PFSK-1 (cell line): ENCODE results near the gene PAQR8.

Experiments used
- FOXP2 ChIP-seq: optimal IDR thresholded peaks from 2 replicates; pipeline ENCODE3; 2011; ENCODE audit warnings: borderline replicate concordance, control low read depth, inconsistent platforms; ENCODE audit not compliant: insufficient read depth; ENCODE audit errors: extremely low read length, extremely low read depth
- POLR2AphosphoS5 ChIP-seq: IDR thresholded peaks from 2 replicates; pipeline ENCODE4 v1.6.1; 2012; ENCODE audit warnings: low read depth, mild to moderate bottlenecking, control low read depth, low read length, moderate library complexity
- REST ChIP-seq, 2 experiments: IDR thresholded peaks; 2 replicates each; pipeline versions ENCODE4 v1.6.1 to v1.8.0; 2011 to 2012; ENCODE audit warnings: low read depth in 2 of 2, low read length in 2 of 2, control low read depth in 1 of 2, inconsistent platforms in 1 of 2, mild to moderate bottlenecking in 1 of 2, moderate library complexity in 1 of 2; ENCODE audit not compliant: insufficient read depth in 1 of 2
- SIN3A ChIP-seq: IDR thresholded peaks from 2 replicates; pipeline ENCODE4 v1.6.1; 2012; ENCODE audit warnings: mild to moderate bottlenecking, low read length, moderate library complexity, borderline replicate concordance; ENCODE audit not compliant: insufficient read depth
- TAF1 ChIP-seq: IDR thresholded peaks from 2 replicates; pipeline ENCODE4 v1.6.1; 2012; ENCODE audit warnings: low read length, control low read depth, borderline replicate concordance; ENCODE audit not compliant: insufficient read depth

Gene PAQR8

GRCh38 chr6:52410979-52411378, 49.0 kb downstream of the PAQR8 start:
- no peak for TF ChIP-seq TAF1
- TF ChIP-seq POLR2AphosphoS5, result no peak
- no peak for TF ChIP-seq REST (IDR thresholded peaks at IDR 0.05; ENCODE audit: insufficient read depth in 1 of 2, low read depth in 2 of 2, low read length in 2 of 2)
- TF ChIP-seq FOXP2, result no peak
- TF ChIP-seq SIN3A, result no peak

DNA sequence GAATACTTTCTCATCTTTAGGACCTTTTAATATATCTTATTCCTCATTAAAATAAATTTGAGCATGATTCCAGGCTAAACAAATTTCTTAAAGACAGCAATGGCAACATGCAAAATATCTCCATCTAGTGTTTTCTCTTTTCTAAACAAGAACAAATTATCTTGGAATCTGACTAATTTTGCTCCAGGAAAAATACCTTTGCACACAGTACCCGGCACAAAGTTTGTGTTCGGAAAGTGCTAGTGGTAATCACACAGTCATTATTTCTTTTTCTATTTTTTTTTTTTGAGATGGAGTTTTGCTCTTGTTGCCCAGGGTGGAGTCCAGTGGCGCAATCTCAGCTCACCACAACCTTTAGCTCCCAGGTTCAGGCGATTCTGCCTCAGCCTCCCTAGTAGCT, 50.0 kb downstream of the PAQR8 start:
- TF ChIP-seq SIN3A (no peak), TAF1 (no peak), REST (IDR thresholded peaks at IDR 0.05; ENCODE audit: insufficient read depth in 1 of 2, low read depth in 2 of 2, low read length in 2 of 2) (no peak), POLR2AphosphoS5 (no peak), FOXP2 (no peak)

DNA sequence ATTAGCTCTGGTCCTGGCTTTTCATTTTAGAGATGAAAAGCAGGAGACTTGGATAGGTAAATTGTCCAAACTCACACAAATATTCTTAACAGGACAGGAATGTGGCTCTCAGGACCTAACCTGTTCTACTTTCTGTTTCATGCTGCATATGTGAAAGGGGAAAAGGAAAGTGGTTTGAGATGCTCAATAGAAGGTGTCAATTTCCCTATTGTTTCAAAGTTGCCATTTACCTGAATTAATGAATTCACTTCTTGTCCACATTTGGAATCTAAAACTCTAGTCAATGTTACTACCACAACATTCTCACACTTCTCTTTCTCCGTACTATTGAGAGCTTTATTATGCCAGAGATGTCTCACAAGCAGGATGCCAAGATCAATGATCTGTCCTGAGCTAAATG, 53.4 kb downstream of the PAQR8 start:
- TF ChIP-seq FOXP2, result no peak
- TF ChIP-seq SIN3A, result no peak
- no peak for TF ChIP-seq TAF1
- no peak for TF ChIP-seq REST (IDR thresholded peaks at IDR 0.05; ENCODE audit: insufficient read depth in 1 of 2, low read depth in 2 of 2, low read length in 2 of 2)
- no peak for TF ChIP-seq POLR2AphosphoS5

- TF ChIP-seq FOXP2 (no peak), POLR2AphosphoS5 (no peak), SIN3A (no peak), TAF1 (no peak), REST (IDR thresholded peaks at IDR 0.05; ENCODE audit: insufficient read depth in 1 of 2, low read depth in 2 of 2, low read length in 2 of 2) (no peak)
Observed at GRCh38 chr6:52415917-52416628, 54.1 kb downstream of the PAQR8 start.

DNA sequence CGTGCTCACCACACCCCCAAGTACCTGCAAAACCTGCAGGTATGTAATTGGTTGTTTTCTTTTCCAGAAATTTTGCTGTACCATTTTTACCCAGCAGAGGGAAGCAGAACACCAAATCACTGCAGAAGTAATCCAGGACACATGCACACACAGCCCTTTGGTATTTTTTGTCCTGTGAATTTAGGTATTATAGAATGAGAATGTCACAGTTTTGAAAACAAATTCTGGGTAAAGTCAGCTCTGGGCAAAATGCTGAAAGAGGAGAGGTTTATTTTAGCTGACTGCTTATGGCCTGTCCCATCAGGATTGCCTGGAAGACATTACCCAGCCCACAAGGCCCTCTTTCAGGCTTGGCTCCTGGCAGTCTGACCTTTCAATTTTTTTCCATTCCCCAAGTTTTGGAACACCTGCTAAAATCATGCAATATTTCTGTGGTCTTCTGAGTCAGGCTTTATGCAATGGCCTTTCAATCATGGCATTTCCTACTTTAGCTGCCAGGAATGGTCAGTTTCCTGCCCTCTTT, 54.7 kb downstream of the PAQR8 start:
- TF ChIP-seq FOXP2 (no peak), SIN3A (no peak), REST (IDR thresholded peaks at IDR 0.05; ENCODE audit: insufficient read depth in 1 of 2, low read depth in 2 of 2, low read length in 2 of 2) (no peak), POLR2AphosphoS5 (no peak)
